Keratinocyte (primary cell): ENCODE measurements around the gene NT5E. TPM values are rescaled to one million over a fixed set of nuclear protein-coding genes. Genes with fewer than 3 reads are reported as not detected.

ENCODE experiments used
- DNase-seq: peaks from one replicate; pipeline ENCODE4 v3.0.0-alpha.2; 2011; ENCODE audit warnings: low read depth, missing footprints, low spot score
- FAIRE-seq: peaks from 2 replicates; lab custom pipeline; 2011; peaks lifted over from hg19 to GRCh38; lab: Jason Lieb, UNC
- H2AFZ ChIP-seq: 2 replicates; pipeline ENCODE4 v1.6.0; 2012; ENCODE audit warnings: low read length, control low read depth, inconsistent platforms; ENCODE audit not compliant: control insufficient read depth
- H3K27ac ChIP-seq: 2 replicates; pipeline ENCODE4 v1.5.1; 2011; ENCODE audit warnings: low read length; ENCODE audit not compliant: control insufficient read depth, insufficient read depth
- H3K27me3 ChIP-seq: 3 replicates; pipeline ENCODE4 v1.6.0; 2011; ENCODE audit warnings: low read length; ENCODE audit not compliant: control insufficient read depth, insufficient read depth; ENCODE audit errors: extremely low read depth
- H3K36me3 ChIP-seq, 2 experiments: 2 replicates in 1 of 2; 3 replicates in 1 of 2; pipeline ENCODE4 v1.5.1; 2011; ENCODE audit warnings: low read length in 2 of 2, mild to moderate bottlenecking in 1 of 2; ENCODE audit not compliant: control insufficient read depth in 2 of 2, insufficient read depth in 2 of 2; ENCODE audit errors: extremely low read depth in 1 of 2
- H3K4me1 ChIP-seq: 3 replicates; pipeline ENCODE4 v1.5.1; 2011; ENCODE audit warnings: low read length; ENCODE audit not compliant: control insufficient read depth, insufficient read depth; ENCODE audit errors: extremely low read depth
- H3K4me2 ChIP-seq: 3 replicates; pipeline ENCODE4 v1.6.0; 2011; ENCODE audit warnings: low read depth, low read length; ENCODE audit not compliant: control insufficient read depth, insufficient read depth; ENCODE audit errors: extremely low read depth
- H3K4me3 ChIP-seq, 3 experiments: fragments of 200-600 bp in 1 of 3; sonication (generic) in 1 of 3; 2 replicates in 2 of 3; 3 replicates in 1 of 3; pipeline ENCODE4 v1.5.1; 2011 to 2016; ENCODE audit warnings: low read length in 3 of 3, mild to moderate bottlenecking in 3 of 3, control low read depth in 2 of 3, inconsistent platforms in 1 of 3, low read depth in 1 of 3, mixed read lengths in 1 of 3, mixed run types in 1 of 3, moderate library complexity in 1 of 3; ENCODE audit not compliant: control insufficient read depth in 2 of 3, insufficient read depth in 2 of 3; ENCODE audit errors: extremely low read depth in 1 of 3
- H3K79me2 ChIP-seq: 2 replicates; pipeline ENCODE4 v1.6.0; 2012; ENCODE audit warnings: low read length; ENCODE audit not compliant: control insufficient read depth, insufficient read depth
- H3K9ac ChIP-seq: 3 replicates; pipeline ENCODE4 v1.6.0; 2011; ENCODE audit warnings: low read length; ENCODE audit not compliant: control insufficient read depth, insufficient read depth; ENCODE audit errors: extremely low read depth
- H3K9me1 ChIP-seq: 3 replicates; pipeline ENCODE4 v1.6.0; 2011; ENCODE audit warnings: low read length; ENCODE audit not compliant: control insufficient read depth, insufficient read depth; ENCODE audit errors: extremely low read depth
- H3K9me3 ChIP-seq: 2 replicates; pipeline ENCODE4 v1.5.1; 2012; ENCODE audit warnings: low read depth, low read length; ENCODE audit not compliant: control insufficient read depth
- H4K20me1 ChIP-seq: 3 replicates; pipeline ENCODE4 v1.6.0; 2011; ENCODE audit warnings: low read length; ENCODE audit not compliant: control insufficient read depth, insufficient read depth; ENCODE audit errors: extremely low read depth
- CTCF ChIP-seq, 3 experiments: IDR thresholded peaks in 1 of 3; conservative IDR thresholded peaks in 1 of 3; optimal IDR thresholded peaks in 1 of 3; 2 replicates in 2 of 3; 3 replicates in 1 of 3; pipeline versions ENCODE3 to v1.5.1; 2011; ENCODE audit warnings: low read length in 3 of 3, mild to moderate bottlenecking in 3 of 3, moderate library complexity in 2 of 3, control low read depth in 1 of 3, inconsistent platforms in 1 of 3; ENCODE audit not compliant: insufficient read depth in 2 of 3; ENCODE audit errors: extremely low read depth in 1 of 3
- EZH2 ChIP-seq: IDR thresholded peaks from one replicate; pipeline ENCODE4 v1.6.1; 2012; ENCODE audit warnings: inconsistent platforms, mild to moderate bottlenecking, low read length, moderate library complexity
- dilution Hi-C: fragments of 300-500 bp; cut with MboI; formaldehyde crosslinking; loops from one replicate; pipeline ENCODE4 v1.7.0; 2020; ENCODE audit warnings: low sequenced_read_pairs; ENCODE audit not compliant: extremely low pct_ligation_motif_present
- polyA plus RNA-seq, 5 experiments: library from polyadenylated mRNA; depleted of rRNA in 3 of 5; stranded (reverse) in 3 of 5; stranded (forward) in 1 of 5; unstranded in 1 of 5; fragments of >200 nt; gene quantifications; 1 replicate in 1 of 5; 2 replicates in 3 of 5; 3 replicates in 1 of 5; pipeline versions ENCODE4 v1.2.1 to v1.2.3, GENCODE V29; 2011 to 2012; ENCODE audit warnings: missing spikeins in 2 of 5, low read depth in 1 of 5, low replicate concordance in 1 of 5

Gene NT5E
- polyA plus RNA-seq, 1 donor (not counting 4 experiments of a cell fraction or from before 2014, with no cell fraction given) = 268 TPM

- Histone ChIP-seq H3K79me2 (no peaks in the 10 kb centered on the region), H4K20me1 (no peaks in the 10 kb centered on the region), H3K4me2 (no peak overlapping the region), H3K27me3 (no peaks in the 10 kb centered on the region), H3K9me3 (no peaks in the 10 kb centered on the region), H3K36me3 (peaks cover 14 to 24% of the 10 kb centered on the region in 2 experiments), H3K27ac (no peak overlapping the region), H2AFZ (no peak overlapping the region), H3K4me3 (no peak overlapping the region), H3K9me1 (no peaks in the 10 kb centered on the region), H3K9ac (no peak overlapping the region), H3K4me1 (peaks cover 3% of the 10 kb centered on the region)
- FAIRE-seq = no peak
- no peak for TF ChIP-seq CTCF (optimal IDR thresholded peaks at IDR 0.05 in 1 of 3, IDR thresholded peaks at IDR 0.05 in 1 of 3, conservative IDR thresholded peaks at IDR 0.05 in 1 of 3; ENCODE audit: extremely low read depth in 1 of 3, insufficient read depth in 2 of 3, low read length in 3 of 3)
- TF ChIP-seq EZH2 = no peak
- no peak for DNase-seq
- dilution Hi-C loops = loop anchor here (25.0 kb wide), 1 partner anchor 117 kb away; no protein-coding TSS in a partner anchor
Measured at GRCh38 chr6:85479208-85479607, 29.3 kb downstream of the NT5E start.

- FAIRE-seq (no peak), DNase-seq (no peak)
- no peak overlapping the region for H2AFZ ChIP-seq
- no peaks in the 10 kb centered on the region for H3K27me3 ChIP-seq
- H3K4me2 ChIP-seq = no peak overlapping the region
- no peaks in the 10 kb centered on the region for H3K79me2 ChIP-seq
- no peaks in the 10 kb centered on the region for H3K9me3 ChIP-seq
- no peak overlapping the region for H3K9ac ChIP-seq
- peaks cover 3% of the 10 kb centered on the region for H3K4me1 ChIP-seq
- H3K27ac ChIP-seq = no peak overlapping the region
- H4K20me1 ChIP-seq = no peaks in the 10 kb centered on the region
- no peaks in the 10 kb centered on the region for H3K9me1 ChIP-seq
- dilution Hi-C loops = loop anchor here (25.0 kb wide), 1 partner anchor 120 kb away; no protein-coding TSS in a partner anchor
- H3K36me3 ChIP-seq = peaks cover 21 to 29% of the 10 kb centered on the region in 2 experiments
- no peak overlapping the region for H3K4me3 ChIP-seq
- no peak for TF ChIP-seq EZH2
- no peak for TF ChIP-seq CTCF (optimal IDR thresholded peaks at IDR 0.05 in 1 of 3, IDR thresholded peaks at IDR 0.05 in 1 of 3, conservative IDR thresholded peaks at IDR 0.05 in 1 of 3; ENCODE audit: extremely low read depth in 1 of 3, insufficient read depth in 2 of 3, low read length in 3 of 3)
Measured at GRCh38 chr6:85482206-85482904, 32.5 kb downstream of the NT5E start.
